Subcutaneous abdominal adipose tissue (tissue), 5 donors: Measurements from ENCODE around the gene PPP1R26.

Experiments
- H3K27ac ChIP-seq: one replicate; pipeline ENCODE4 v1.7.0; 2013; ENCODE audit warnings: low read depth, mild to moderate bottlenecking, inconsistent platforms, low read length, moderate library complexity
- H3K27me3 ChIP-seq, 5 donors: one replicate each; pipeline ENCODE4 v1.7.0; 2013; ENCODE audit warnings: low read length in 5 of 5, inconsistent platforms in 1 of 5; ENCODE audit not compliant: control insufficient read depth in 5 of 5, insufficient read depth in 4 of 5
- H3K36me3 ChIP-seq, 5 donors: one replicate each; pipeline ENCODE4 v1.7.0; 2013; ENCODE audit warnings: low read length in 5 of 5; ENCODE audit not compliant: control insufficient read depth in 5 of 5, insufficient read depth in 5 of 5
- H3K4me1 ChIP-seq, 5 donors: one replicate each; pipeline ENCODE4 v1.7.0; 2013; ENCODE audit warnings: low read length in 5 of 5, mild to moderate bottlenecking in 3 of 5, moderate library complexity in 1 of 5; ENCODE audit not compliant: control insufficient read depth in 5 of 5, insufficient read depth in 5 of 5
- H3K4me3 ChIP-seq, 5 donors: one replicate each; pipeline ENCODE4 v1.7.0; 2013; ENCODE audit warnings: low read length in 5 of 5, low read depth in 1 of 5
- H3K9ac ChIP-seq, 5 donors: one replicate each; pipeline ENCODE4 v1.7.0; 2013; ENCODE audit warnings: low read length in 5 of 5, mild to moderate bottlenecking in 4 of 5, moderate library complexity in 3 of 5
- H3K9me3 ChIP-seq, 5 donors: one replicate each; pipeline ENCODE4 v1.7.0; 2013; ENCODE audit warnings: low read length in 5 of 5; ENCODE audit not compliant: control insufficient read depth in 5 of 5
- donor health status: healthy.
- donor health status: healthy.
- donor health status: healthy.
- donor health status: healthy.
- donor health status: healthy.

The PPP1R26 gene

DNA sequence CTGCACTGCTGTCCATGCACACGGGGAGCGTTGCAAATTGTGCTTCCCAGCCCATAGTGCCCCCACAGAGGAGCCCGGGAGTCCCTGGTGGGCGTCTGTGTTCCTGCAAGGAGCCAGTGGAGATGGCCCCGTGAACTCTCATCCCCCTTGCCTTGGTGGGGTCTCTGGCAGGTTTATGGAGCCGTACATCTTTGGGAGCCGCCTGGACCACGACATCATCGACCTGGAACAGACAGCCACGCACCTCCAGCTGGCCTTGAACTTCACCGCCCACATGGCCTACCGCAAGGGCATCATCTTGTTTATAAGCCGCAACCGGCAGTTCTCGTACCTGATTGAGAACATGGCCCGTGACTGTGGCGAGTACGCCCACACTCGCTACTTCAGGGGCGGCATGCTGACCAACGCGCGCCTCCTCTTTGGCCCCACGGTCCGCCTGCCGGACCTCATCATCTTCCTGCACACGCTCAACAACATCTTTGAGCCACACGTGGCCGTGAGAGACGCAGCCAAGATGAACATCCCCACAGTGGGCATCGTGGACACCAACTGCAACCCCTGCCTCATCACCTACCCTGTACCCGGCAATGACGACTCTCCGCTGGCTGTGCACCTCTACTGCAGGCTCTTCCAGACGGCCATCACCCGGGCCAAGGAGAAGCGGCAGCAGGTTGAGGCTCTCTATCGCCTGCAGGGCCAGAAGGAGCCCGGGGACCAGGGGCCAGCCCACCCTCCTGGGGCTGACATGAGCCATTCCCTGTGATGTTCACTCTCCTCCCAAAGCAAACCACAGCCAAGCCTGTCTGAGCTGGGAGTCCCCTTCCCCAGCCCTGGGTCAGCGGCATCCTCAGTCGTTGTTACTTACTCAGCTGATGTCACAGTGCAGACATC, 24.0 kb downstream of the PPP1R26 start:
- H3K27ac ChIP-seq, result no peak overlapping the region

DNA sequence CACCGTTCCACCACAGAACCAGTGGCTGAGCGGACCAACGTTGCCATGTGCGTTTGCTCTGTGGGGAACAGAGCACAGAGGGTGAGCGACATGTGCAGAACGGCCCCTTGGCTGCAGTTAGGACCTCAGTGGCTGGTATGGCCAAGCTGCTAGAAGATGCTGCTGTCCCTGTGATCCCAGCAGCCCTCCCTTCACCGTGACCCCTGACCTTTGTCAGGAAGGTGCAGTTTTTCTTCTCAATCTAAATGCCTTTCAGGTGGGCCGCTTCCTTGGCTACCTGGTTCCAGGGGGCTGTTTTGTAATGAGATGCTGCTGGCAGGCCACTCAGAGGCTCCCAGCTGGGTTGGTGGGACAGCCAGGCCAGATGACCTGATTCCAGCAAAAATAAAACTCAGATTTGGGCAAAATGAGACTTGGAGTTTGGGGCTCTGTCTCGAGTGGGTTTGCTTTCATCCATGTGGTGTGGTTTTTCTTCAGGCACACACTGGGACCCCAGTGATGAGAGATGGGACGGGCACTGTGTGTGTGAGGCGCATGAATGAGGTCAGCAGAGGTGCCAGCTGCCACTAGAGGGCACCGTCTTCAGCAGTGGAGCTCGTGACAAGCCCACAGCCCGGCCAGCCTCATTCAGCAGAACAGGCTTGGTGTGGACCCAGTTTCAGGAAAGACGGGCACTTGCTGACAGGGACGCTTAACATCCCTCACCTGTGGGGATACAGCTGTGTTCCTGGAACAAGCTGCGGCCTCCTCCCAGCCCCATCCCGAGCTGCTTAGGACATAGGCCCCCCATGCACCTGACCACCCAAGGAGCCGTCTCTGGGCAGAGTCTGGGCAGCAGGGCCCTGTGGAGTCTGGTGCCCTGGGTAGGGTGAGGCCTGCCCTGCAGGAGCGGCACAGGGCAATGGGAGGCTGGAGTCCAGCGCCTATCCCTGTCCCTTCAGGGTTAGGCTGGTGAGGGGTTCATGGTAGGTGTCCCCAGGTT, 25.0 kb downstream of the PPP1R26 start:
- Histone ChIP-seq H3K27ac (no peak overlapping the region), H3K9me3 (peaks cover 0 to 11% (median 10%) of the 10 kb centered on the region in 5 donors), H3K9ac (no peak overlapping the region), H3K36me3 (peaks cover 0 to 35% (median 26%) of the 10 kb centered on the region in 5 donors), H3K27me3 (no peaks in the 10 kb centered on the region), H3K4me1 (peaks cover 1 to 30% (median 23%) of the 10 kb centered on the region in 5 donors), H3K4me3 (no peak overlapping the region)

More for the DNA sequence above, 24.0 kb downstream of the PPP1R26 start:
- Histone ChIP-seq H3K9ac (no peak overlapping the region), H3K27me3 (no peaks in the 10 kb centered on the region), H3K4me1 (peaks cover 1 to 39% (median 31%) of the 10 kb centered on the region in 5 donors), H3K4me3 (no peak overlapping the region), H3K36me3 (peaks cover 0 to 35% (median 26%) of the 10 kb centered on the region in 5 donors), H3K9me3 (peaks cover 0 to 4% (median 2%) of the 10 kb centered on the region in 5 donors)

DNA sequence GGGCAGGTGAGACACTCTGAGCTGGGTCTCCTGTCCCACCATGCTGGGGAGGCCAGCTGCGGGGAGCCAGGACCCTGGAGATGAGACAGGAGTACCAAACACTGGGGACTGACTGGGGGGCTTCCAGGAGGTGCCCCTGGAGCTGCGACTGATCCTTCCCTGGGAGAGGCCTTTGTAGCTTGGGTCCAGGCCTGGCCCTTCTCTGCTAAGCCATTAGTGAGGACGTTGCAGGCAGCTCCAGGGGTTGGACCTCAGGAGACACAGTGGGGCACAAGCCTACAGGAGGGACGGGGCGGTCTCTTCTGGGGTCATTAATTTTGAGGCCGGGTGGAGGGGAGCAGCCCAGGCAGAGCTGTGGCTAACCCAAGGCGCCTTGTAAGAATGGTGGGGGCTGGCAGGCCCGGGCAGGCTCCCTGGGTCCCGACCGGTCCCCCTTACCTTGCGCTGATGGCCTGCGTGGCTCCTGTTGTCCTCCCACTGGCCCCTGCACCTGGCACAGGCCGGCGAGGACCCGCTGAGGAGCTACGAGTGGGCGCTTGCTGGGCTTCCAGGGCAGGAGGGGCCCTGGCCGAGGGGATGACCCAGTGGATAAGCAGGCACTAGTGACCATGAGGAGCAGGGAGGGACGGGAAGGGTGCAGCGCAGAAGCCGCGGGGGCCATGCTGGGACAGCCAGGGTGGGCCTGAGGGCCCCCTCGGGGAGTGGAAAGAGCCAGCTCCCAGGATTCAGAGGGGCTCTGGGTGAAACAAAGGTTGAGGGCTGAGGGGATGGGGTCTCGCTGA, 26.0 kb downstream of the PPP1R26 start:
- no peak overlapping the region for H3K27ac ChIP-seq
- H3K27me3 ChIP-seq, result no peaks in the 10 kb centered on the region

DNA sequence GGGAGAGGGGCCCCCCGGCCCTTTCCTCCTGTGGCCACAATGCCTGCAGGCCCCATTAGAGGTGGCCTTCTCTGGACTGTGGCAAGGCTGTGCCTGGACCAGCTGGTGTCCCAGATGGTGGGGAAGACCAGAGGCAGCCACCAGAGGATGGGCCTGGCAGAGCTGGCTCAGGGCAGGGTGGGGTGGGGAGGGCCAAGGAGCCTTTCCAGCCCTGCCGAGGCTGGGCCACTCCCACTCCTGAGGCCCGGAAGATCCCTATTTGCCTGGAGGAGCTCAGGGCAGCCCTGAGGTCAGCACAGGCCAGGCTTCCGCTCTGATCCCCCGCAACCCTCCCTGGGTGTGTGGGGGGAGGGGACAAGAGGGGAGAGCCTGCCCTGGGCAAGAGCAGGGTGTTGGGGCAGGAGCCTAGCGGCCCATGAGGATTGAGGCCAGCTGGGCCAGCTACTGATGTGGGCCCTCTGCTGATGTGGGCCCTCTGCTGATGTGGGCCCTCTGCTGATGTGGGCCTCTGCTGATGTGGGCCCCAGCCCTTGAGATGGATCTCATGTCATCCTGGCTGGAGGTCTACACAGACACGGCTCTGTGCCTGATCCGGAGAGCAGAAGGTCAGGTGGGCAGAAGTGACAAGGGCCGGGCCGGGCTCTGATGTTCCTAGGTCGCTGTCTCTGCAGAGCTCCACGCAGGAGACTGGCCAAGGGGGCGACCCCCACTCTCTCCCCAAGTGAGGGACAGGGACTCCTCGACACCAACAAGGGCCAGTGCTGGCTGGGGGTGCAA, 26.9 kb downstream of the PPP1R26 start:
- peaks cover 1 to 13% (median 9%) of the 10 kb centered on the region in 5 donors for H3K4me1 ChIP-seq

More for the DNA sequence above, 26.0 kb downstream of the PPP1R26 start:
- Histone ChIP-seq H3K36me3 (peaks cover 0 to 35% (median 26%) of the 10 kb centered on the region in 5 donors), H3K9me3 (peaks cover 0 to 12% (median 10%) of the 10 kb centered on the region in 5 donors), H3K9ac (no peak overlapping the region), H3K4me3 (no peak overlapping the region), H3K4me1 (peaks cover 1 to 22% (median 16%) of the 10 kb centered on the region in 5 donors)

GRCh38 chr9:135507104-135508035, 27.8 kb downstream of the PPP1R26 start:
- no peak overlapping the region for H3K9ac ChIP-seq
- no peaks in the 10 kb centered on the region for H3K27me3 ChIP-seq
- H3K4me1 ChIP-seq, result peaks cover 0 to 9% (median 3%) of the 10 kb centered on the region in 5 donors
- H3K36me3 ChIP-seq, result peaks cover 0 to 29% (median 26%) of the 10 kb centered on the region in 5 donors
- H3K27ac ChIP-seq, result no peak overlapping the region
- H3K4me3 ChIP-seq, result no peak overlapping the region
- H3K9me3 ChIP-seq, result peaks cover 0 to 12% (median 10%) of the 10 kb centered on the region in 5 donors

More for the DNA sequence above, 26.9 kb downstream of the PPP1R26 start:
- Histone ChIP-seq H3K36me3 (peaks cover 0 to 35% (median 26%) of the 10 kb centered on the region in 5 donors), H3K4me3 (no peak overlapping the region), H3K9ac (no peak overlapping the region), H3K27ac (no peak overlapping the region), H3K27me3 (no peaks in the 10 kb centered on the region), H3K9me3 (peaks cover 0 to 12% (median 10%) of the 10 kb centered on the region in 5 donors)

DNA sequence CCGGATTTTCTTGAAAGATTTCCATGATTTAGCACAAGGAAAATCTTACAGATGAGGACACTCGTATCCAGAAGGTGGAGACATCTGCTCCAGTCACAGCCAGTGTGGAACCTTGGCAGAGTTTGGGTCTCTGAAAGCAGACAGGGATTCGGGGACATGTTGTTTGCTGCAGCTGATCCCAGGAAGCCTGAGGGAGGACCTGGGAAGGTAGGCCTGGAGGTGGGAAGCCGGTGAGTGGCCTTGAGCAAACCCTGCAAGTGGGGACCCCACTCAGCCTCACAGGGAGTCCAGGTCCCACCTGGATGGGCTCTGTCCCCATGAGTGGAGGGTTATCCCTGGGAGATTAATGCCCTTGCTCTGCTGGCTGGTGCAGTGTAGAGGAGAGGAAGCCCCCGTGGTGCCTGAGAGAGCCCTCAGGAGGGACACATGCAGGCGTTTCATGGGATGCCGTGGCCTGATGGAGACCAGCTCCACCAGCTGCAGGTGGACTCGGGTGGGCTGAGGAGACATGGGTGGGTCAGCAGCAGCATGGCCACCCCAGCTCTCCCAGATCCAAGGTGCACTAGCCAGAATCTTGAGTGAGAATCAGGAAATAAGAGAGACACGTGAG, 28.7 kb downstream of the PPP1R26 start:
- H3K27ac ChIP-seq, result no peak overlapping the region
- H3K36me3 ChIP-seq, result peaks cover 0 to 20% (median 17%) of the 10 kb centered on the region in 5 donors
- no peak overlapping the region for H3K4me3 ChIP-seq
- peaks cover 0 to 9% (median 0%) of the 10 kb centered on the region in 5 donors for H3K4me1 ChIP-seq
- H3K27me3 ChIP-seq, result no peaks in the 10 kb centered on the region
- H3K9me3 ChIP-seq, result peaks cover 0 to 12% (median 10%) of the 10 kb centered on the region in 5 donors
- H3K9ac ChIP-seq, result no peak overlapping the region

- H3K9ac ChIP-seq, result no peak overlapping the region
- no peak overlapping the region for H3K27ac ChIP-seq
- peaks cover 0 to 4% (median 0%) of the 10 kb centered on the region in 5 donors for H3K27me3 ChIP-seq
- H3K4me3 ChIP-seq, result no peak overlapping the region
- H3K36me3 ChIP-seq, result peaks cover 0 to 9% (median 5%) of the 10 kb centered on the region in 5 donors
- H3K9me3 ChIP-seq, result peaks cover 0 to 12% (median 10%) of the 10 kb centered on the region in 5 donors
- peaks cover 0 to 12% (median 0%) of the 10 kb centered on the region in 5 donors for H3K4me1 ChIP-seq
Observed at GRCh38 chr9:135509458-135509857, 29.9 kb downstream of the PPP1R26 start.

DNA sequence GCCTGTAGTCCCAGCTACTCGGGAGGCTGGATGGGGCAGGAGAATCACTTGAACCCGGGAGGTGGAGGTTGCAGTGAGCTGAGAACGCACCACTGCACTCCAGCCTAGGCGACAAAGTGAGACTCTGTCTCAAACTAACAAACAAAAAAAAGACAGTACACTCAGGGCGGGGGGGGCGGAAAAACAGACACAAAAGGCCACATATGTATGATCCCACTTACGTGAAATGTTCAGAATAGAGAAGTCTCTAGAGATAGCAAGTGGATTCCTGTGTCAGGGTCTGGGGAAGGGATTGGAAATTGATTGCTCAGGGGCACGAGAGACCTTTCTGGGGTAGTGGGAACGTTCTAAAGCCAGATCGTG, 32.6 kb downstream of the PPP1R26 start:
- no peak overlapping the region for H3K4me3 ChIP-seq
- peaks cover 0 to 12% (median 10%) of the 10 kb centered on the region in 5 donors for H3K9me3 ChIP-seq
- peaks cover 0 to 12% (median 0%) of the 10 kb centered on the region in 5 donors for H3K4me1 ChIP-seq
- no peak overlapping the region for H3K27ac ChIP-seq
- H3K9ac ChIP-seq, result no peak overlapping the region
- H3K27me3 ChIP-seq, result peaks cover 0 to 5% (median 3%) of the 10 kb centered on the region in 5 donors
- no peaks in the 10 kb centered on the region for H3K36me3 ChIP-seq
